ENCODE results near the gene TIGD3. TPM values are rescaled to one million over a fixed set of nuclear protein-coding genes. Genes with fewer than 3 reads are reported as not detected.

TIGD3 gene
- total RNA-seq, 6 experiments from 2014 or later, result 0.10 to 0.28 (median 0.20) TPM; not detected in 3

- DNase-seq (peak in 2 of 3 donors; percentile 62 to 70), ATAC-seq (peak; percentile 19 to 43 (median 28))
- H3K27ac ChIP-seq, result no peak overlapping the region
- no peaks in the 10 kb centered on the region for H3K27me3 ChIP-seq
- H3K4me1 ChIP-seq, result peaks cover 0 to 28% (median 10%) of the 10 kb centered on the region in 4 donors
- no peak for TF ChIP-seq POLR2A (IDR thresholded peaks at IDR 0.05)
- H3K9me3 ChIP-seq, result no peaks in the 10 kb centered on the region
- intact Hi-C loops (cut with DNase I), result no loop called here
- H3K4me3 ChIP-seq, result no peak overlapping the region
- WGBS (ENCODE audit: insufficient coverage, low coverage, low lambda C conversion rate, missing lambda C conversion rate), result 45% methylated on average over 2 of the region's 7 CpGs
- H3K36me3 ChIP-seq, result no peaks in the 10 kb centered on the region
These were observed 46.2 kb upstream of the TIGD3 start for GRCh38 chr11:65308281-65308891.

- intact Hi-C loops (cut with DNase I), result no loop called here
- no peak for ATAC-seq
- TF ChIP-seq POLR2A (IDR thresholded peaks at IDR 0.05) (no peak), CTCF (IDR thresholded peaks at IDR 0.05) (no peak)
- no peaks in the 10 kb centered on the region for H3K27me3 ChIP-seq
- WGBS (ENCODE audit: insufficient coverage, low coverage, low lambda C conversion rate, missing lambda C conversion rate), result 81% methylated on average over 3 of the region's 5 CpGs
- no peaks in the 10 kb centered on the region for H3K9me3 ChIP-seq
- H3K4me1 ChIP-seq, result peaks cover 0 to 28% (median 10%) of the 10 kb centered on the region in 4 donors
- no peak for DNase-seq
- H3K4me3 ChIP-seq, result no peak overlapping the region
- H3K36me3 ChIP-seq, result no peaks in the 10 kb centered on the region
- H3K27ac ChIP-seq, result no peak overlapping the region
These were observed 45.5 kb upstream of the TIGD3 start for GRCh38 chr11:65309006-65309405.

- TF ChIP-seq CTCF (IDR thresholded peaks at IDR 0.05) (no peak), POLR2A (IDR thresholded peaks at IDR 0.05) (no peak)
- Histone ChIP-seq H3K27ac (no peak overlapping the region), H3K27me3 (no peaks in the 10 kb centered on the region), H3K9me3 (no peaks in the 10 kb centered on the region), H3K4me3 (no peak overlapping the region), H3K4me1 (peaks cover 0 to 28% (median 9%) of the 10 kb centered on the region in 4 donors), H3K36me3 (no peaks in the 10 kb centered on the region)
- peak in 2 of 3 donors; percentile 44 to 68 for DNase-seq
- no peak for ATAC-seq
- 40% methylated on average over 1 of the region's 10 CpGs for WGBS (ENCODE audit: insufficient coverage, low coverage, low lambda C conversion rate, missing lambda C conversion rate)
- intact Hi-C loops (cut with DNase I), result no loop called here
These were observed 44.3 kb upstream of the TIGD3 start for GRCh38 chr11:65310215-65310614.

- intact Hi-C loops (cut with DNase I), result no loop called here
- H3K27ac ChIP-seq, result no peak overlapping the region
- H3K4me1 ChIP-seq, result peaks cover 0 to 26% (median 6%) of the 10 kb centered on the region in 4 donors
These were observed 43.8 kb upstream of the TIGD3 start for GRCh38 chr11:65310736-65311135.

More at GRCh38 chr11:65310736-65311135, 43.8 kb upstream of the TIGD3 start:
- 79% methylated on average over 4 of the region's 6 CpGs for WGBS (ENCODE audit: insufficient coverage, low coverage, low lambda C conversion rate, missing lambda C conversion rate)
- Histone ChIP-seq H3K9me3 (no peaks in the 10 kb centered on the region), H3K4me3 (no peak overlapping the region), H3K36me3 (no peaks in the 10 kb centered on the region), H3K27me3 (no peaks in the 10 kb centered on the region)
- ATAC-seq (no peak), DNase-seq (no peak)
- TF ChIP-seq CTCF (IDR thresholded peaks at IDR 0.05), result no peak
- TF ChIP-seq POLR2A (IDR thresholded peaks at IDR 0.05), result no peak

All from right lobe of liver (tissue), 6 donors.